22Rv1 (cell line): Measurements from ENCODE around the gene TEX53.

ENCODE experiments used
- CTCF ChIP-seq: fragments of 450-650 bp; IDR thresholded peaks from 2 replicates; pipeline ENCODE4 v1.5.1; 2017; ENCODE audit warnings: mild to moderate bottlenecking
- ZFX ChIP-seq: fragments of 450-650 bp; IDR thresholded peaks from 2 replicates; pipeline ENCODE4 v1.6.1; 2017; ENCODE audit warnings: antibody characterized with exemption, borderline replicate concordance

DNA sequence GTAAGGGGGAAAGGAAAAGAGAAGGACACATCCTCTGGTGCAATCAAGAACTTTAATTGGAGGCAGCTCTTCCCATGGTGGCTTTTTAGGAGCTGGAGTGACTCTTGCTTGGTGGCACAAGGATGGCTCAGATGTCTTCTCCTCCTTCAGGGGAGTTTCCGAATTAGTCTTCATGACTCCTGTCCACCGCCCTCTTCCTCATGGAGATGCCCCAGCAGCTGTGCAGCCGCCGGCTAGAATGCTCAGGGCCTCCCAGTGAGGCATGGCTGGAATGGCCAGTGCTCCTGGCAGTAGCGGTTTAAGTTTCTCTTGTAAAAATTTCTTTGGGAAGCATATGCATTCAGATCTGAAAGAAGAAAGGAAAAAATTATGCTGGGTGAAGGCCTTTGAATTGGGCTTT lies 8.8 kb upstream of the TEX53 start:
- TF ChIP-seq CTCF (no peak), ZFX (no peak)
